ENCODE data around the gene FAM110D.

FAM110D gene

GRCh38 chr1:26119892-26120608 lies 38.8 kb upstream of the FAM110D start:
- H3K4me1 ChIP-seq (ENCODE audit: control insufficient read depth, low read length) = peaks cover 5% of the 10 kb centered on the region; the same call in 1 of the 2 replicates
- no peak overlapping the region for H3K27ac ChIP-seq (ENCODE audit: low read depth, low read length)
- H3K9me2 ChIP-seq (replicated peaks; ENCODE audit: control insufficient read depth, low read length) = no peaks in the 10 kb centered on the region
- H3K27me3 ChIP-seq (ENCODE audit: control insufficient read depth, low read length) = no peaks in the 10 kb centered on the region
- no peaks in the 10 kb centered on the region for H4K20me1 ChIP-seq (ENCODE audit: control insufficient read depth, insufficient read depth, low read depth, low read length)
- H3K4me2 ChIP-seq (ENCODE audit: low read length) = no peak overlapping the region
- H3K79me2 ChIP-seq (ENCODE audit: control insufficient read depth, low read length) = peaks cover 8% of the 10 kb centered on the region
- 0 out of 2 replicates have a peak, but pooled peaks cover under 1% of the 10 kb centered on the region for H3F3A ChIP-seq (ENCODE audit: control insufficient read depth, insufficient read depth)
- H3K4me3 ChIP-seq (ENCODE audit: low read length) = no peak overlapping the region
- TF ChIP-seq, protein P1, sequence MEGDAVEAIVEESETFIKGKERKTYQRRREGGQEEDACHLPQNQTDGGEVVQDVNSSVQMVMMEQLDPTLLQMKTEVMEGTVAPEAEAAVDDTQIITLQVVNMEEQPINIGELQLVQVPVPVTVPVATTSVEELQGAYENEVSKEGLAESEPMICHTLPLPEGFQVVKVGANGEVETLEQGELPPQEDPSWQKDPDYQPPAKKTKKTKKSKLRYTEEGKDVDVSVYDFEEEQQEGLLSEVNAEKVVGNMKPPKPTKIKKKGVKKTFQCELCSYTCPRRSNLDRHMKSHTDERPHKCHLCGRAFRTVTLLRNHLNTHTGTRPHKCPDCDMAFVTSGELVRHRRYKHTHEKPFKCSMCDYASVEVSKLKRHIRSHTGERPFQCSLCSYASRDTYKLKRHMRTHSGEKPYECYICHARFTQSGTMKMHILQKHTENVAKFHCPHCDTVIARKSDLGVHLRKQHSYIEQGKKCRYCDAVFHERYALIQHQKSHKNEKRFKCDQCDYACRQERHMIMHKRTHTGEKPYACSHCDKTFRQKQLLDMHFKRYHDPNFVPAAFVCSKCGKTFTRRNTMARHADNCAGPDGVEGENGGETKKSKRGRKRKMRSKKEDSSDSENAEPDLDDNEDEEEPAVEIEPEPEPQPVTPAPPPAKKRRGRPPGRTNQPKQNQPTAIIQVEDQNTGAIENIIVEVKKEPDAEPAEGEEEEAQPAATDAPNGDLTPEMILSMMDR (IDR thresholded peaks at IDR 0.05; ENCODE audit: low read depth, low read length, poor library complexity, severe bottlenecking) = no peak
- TF ChIP-seq EZH2phosphoT487 (IDR thresholded peaks at IDR 0.05; ENCODE audit: borderline replicate concordance, low read length) = no peak
- peaks cover 56% of the 10 kb centered on the region for H3K36me3 ChIP-seq (ENCODE audit: control insufficient read depth, low read length)
- H3K9me3 ChIP-seq (ENCODE audit: control insufficient read depth, insufficient read depth, low read length) = no peaks in the 10 kb centered on the region

DNA sequence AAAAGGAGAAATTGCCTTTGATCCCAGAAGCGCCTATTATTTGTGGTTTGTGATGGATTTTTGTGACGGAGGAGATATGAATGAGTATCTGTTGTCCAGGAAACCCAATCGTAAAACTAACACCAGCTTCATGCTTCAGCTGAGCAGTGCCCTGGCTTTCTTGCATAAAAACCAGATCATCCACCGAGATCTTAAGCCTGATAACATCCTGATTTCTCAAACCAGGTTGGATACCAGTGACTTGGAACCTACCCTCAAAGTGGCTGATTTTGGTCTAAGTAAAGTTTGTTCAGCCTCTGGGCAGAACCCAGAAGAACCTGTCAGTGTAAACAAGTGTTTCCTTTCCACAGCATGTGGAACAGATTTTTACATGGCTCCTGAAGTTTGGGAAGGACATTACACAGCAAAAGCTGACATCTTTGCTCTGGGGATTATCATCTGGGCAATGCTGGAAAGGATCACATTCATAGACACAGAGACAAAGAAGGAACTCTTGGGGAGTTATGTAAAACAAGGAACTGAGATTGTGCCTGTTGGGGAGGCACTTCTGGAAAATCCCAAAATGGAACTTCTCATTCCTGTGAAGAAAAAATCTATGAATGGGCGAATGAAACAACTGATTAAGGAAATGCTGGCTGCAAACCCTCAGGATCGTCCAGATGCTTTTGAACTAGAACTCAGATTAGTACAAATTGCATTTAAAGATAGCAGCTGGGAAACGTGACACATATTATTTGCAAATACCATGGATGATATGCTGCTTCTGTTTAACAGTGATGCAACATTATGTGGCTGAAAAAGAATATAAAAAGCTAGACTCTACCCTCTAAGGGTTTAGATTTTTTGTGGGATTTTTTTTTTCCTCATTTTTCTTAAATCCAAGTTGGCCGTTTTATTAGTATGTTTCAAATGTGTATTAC lies 36.8 kb upstream of the FAM110D start:
- Histone ChIP-seq H3F3A (ENCODE audit: control insufficient read depth, insufficient read depth) (peaks cover 15% of the 10 kb centered on the region), H3K36me3 (ENCODE audit: control insufficient read depth, low read length) (peaks cover 48% of the 10 kb centered on the region), H3K27me3 (ENCODE audit: control insufficient read depth, low read length) (no peaks in the 10 kb centered on the region), H3K27ac (ENCODE audit: low read depth, low read length) (no peak overlapping the region), H3K9me3 (ENCODE audit: control insufficient read depth, insufficient read depth, low read length) (no peaks in the 10 kb centered on the region), H4K20me1 (ENCODE audit: control insufficient read depth, insufficient read depth, low read depth, low read length) (no peaks in the 10 kb centered on the region), H3K4me2 (ENCODE audit: low read length) (no peak overlapping the region), H3K9me2 (replicated peaks; ENCODE audit: control insufficient read depth, low read length) (no peaks in the 10 kb centered on the region), H3K4me1 (ENCODE audit: control insufficient read depth, low read length) (peaks cover 24% of the 10 kb centered on the region), H3K79me2 (ENCODE audit: control insufficient read depth, low read length) (peaks cover 7% of the 10 kb centered on the region), H3K4me3 (ENCODE audit: low read length) (no peak overlapping the region)
- TF ChIP-seq EZH2phosphoT487 (IDR thresholded peaks at IDR 0.05; ENCODE audit: borderline replicate concordance, low read length) = no peak
- TF ChIP-seq, protein P1 (IDR thresholded peaks at IDR 0.05; ENCODE audit: low read depth, low read length, poor library complexity, severe bottlenecking) = no peak

DNA sequence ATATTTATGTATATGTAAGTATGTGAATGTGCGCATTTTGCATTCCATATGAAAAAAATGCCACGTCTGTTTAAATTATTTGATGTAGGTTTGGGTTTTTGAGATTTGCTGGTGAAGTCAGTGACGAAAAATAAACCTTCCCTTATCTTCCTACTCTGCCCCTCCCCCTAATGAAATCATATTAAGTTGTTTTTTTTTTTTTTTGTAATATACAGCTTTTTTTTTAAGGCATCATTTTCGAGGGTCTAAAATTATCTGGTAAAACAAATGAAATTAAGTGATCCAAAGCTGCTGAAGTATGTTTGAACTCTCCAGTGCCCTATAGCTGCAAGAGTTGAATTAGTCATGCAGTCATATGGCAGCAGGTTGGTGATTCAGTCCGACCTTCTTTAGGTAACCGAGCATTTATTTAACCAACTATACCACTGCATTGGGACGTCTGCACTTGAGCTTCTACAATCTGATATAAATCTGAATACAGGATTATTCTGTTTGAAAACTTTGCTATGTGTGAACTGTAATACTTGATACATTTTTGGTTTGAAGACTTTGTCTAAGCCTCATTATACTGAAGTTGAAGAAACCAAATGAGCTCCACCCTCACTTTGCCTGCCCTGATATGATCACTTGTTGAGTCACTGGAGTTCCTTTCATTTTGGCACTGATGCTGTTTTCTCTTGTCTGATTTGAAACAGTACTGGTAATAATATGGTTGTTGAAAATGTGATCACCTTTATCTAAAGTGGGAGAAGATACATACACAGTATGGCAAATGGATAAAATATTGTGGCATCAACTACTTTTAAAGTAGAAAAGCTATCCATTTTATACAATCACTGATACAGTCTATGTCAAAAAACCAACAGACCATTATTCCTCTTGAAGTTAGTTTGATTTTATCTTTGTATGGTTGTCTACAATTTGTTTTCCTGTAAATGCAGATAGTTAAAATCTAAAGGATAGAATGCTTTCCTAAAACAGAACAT lies 35.6 kb upstream of the FAM110D start:
- Histone ChIP-seq H3K4me1 (ENCODE audit: control insufficient read depth, low read length) (peaks cover 31% of the 10 kb centered on the region), H4K20me1 (ENCODE audit: control insufficient read depth, insufficient read depth, low read depth, low read length) (no peaks in the 10 kb centered on the region), H3K4me2 (ENCODE audit: low read length) (no peak overlapping the region), H3K9me2 (replicated peaks; ENCODE audit: control insufficient read depth, low read length) (no peaks in the 10 kb centered on the region), H3K27ac (ENCODE audit: low read depth, low read length) (no peak overlapping the region), H3K9me3 (ENCODE audit: control insufficient read depth, insufficient read depth, low read length) (no peaks in the 10 kb centered on the region), H3K4me3 (ENCODE audit: low read length) (no peak overlapping the region), H3K36me3 (ENCODE audit: control insufficient read depth, low read length) (peaks cover 46% of the 10 kb centered on the region), H3K79me2 (ENCODE audit: control insufficient read depth, low read length) (peaks cover 7% of the 10 kb centered on the region), H3F3A (ENCODE audit: control insufficient read depth, insufficient read depth) (peaks cover 15% of the 10 kb centered on the region), H3K27me3 (ENCODE audit: control insufficient read depth, low read length) (no peaks in the 10 kb centered on the region)
- TF ChIP-seq, protein P1 (IDR thresholded peaks at IDR 0.05; ENCODE audit: low read depth, low read length, poor library complexity, severe bottlenecking) = no peak
- TF ChIP-seq EZH2phosphoT487 (IDR thresholded peaks at IDR 0.05; ENCODE audit: borderline replicate concordance, low read length) = no peak
